Endothelial cell of umbilical vein (primary cell): ENCODE results near the gene TTC4.

ENCODE experiments used
- CTCF ChIP-seq, 2 donors: IDR thresholded peaks; 1 replicate in 1 of 2; 2 replicates in 1 of 2; pipeline ENCODE4 v1.5.1; 2011; ENCODE audit warnings: low read length in 2 of 2, mild to moderate bottlenecking in 2 of 2, moderate library complexity in 2 of 2, control low read depth in 1 of 2, inconsistent platforms in 1 of 2, low read depth in 1 of 2; ENCODE audit not compliant: insufficient read depth in 1 of 2; ENCODE audit errors: extremely low read depth in 1 of 2
- EZH2 ChIP-seq: IDR thresholded peaks from 2 replicates; pipeline ENCODE4 v1.6.1; 2012; ENCODE audit warnings: borderline replicate concordance, low read depth, mild to moderate bottlenecking, moderate library complexity, low read length, inconsistent platforms; ENCODE audit not compliant: severe bottlenecking
- FOS ChIP-seq: IDR thresholded peaks from 2 replicates; pipeline ENCODE4 v1.6.1; 2011; ENCODE audit warnings: mild to moderate bottlenecking, low read length, moderate library complexity, borderline replicate concordance; ENCODE audit not compliant: insufficient read depth
- GATA2 ChIP-seq: IDR thresholded peaks from 2 replicates; pipeline ENCODE4 v1.7.0; 2011; ENCODE audit warnings: low read depth, mild to moderate bottlenecking, moderate library complexity, mixed read lengths, low read length; ENCODE audit not compliant: insufficient read length, insufficient read depth
- JUN ChIP-seq: IDR thresholded peaks from 2 replicates; pipeline ENCODE4 v1.6.1; 2011; ENCODE audit warnings: borderline replicate concordance, low read depth; ENCODE audit not compliant: insufficient read length, insufficient read depth
- MAX ChIP-seq: IDR thresholded peaks from 2 replicates; pipeline ENCODE4 v1.6.1; 2011; ENCODE audit not compliant: insufficient read depth, insufficient read length
- MYC ChIP-seq: IDR thresholded peaks from one replicate; pipeline ENCODE4 v1.6.1; 2011; ENCODE audit warnings: mild to moderate bottlenecking, low read depth, low read length
- POLR2A ChIP-seq: IDR thresholded peaks from 2 replicates; pipeline ENCODE4 v1.6.1; 2012; ENCODE audit warnings: low read depth, mild to moderate bottlenecking, control low read depth, low read length
- POLR2AphosphoS5 ChIP-seq: IDR thresholded peaks from 2 replicates; pipeline ENCODE4 v1.6.1; 2012; ENCODE audit warnings: low read depth, mild to moderate bottlenecking, control low read depth, low read length, moderate library complexity; ENCODE audit not compliant: insufficient read depth

DNA sequence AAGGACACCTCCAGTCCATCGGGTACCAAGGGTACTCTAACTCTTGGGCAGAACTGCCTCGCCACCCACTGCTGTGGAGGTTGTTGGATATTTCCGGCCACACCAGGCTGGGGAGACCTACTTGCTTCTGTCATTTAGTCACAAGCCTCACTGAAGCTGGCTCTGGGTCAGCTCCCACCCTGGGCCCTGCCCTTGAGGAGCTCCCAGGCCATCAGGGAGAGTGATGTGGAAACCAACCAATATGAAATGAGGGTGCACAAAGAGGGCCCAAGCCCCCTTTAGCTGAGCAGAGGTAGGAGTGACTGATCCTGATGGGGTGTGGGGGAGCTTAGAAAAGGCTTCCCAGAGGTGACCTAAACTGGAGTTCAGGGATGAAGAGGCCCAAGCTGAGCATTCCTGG lies 29.0 kb downstream of the TTC4 start:
- TF ChIP-seq CTCF (IDR thresholded peaks at IDR 0.05; ENCODE audit: extremely low read depth in 1 of 2, insufficient read depth in 1 of 2, low read depth in 1 of 2, low read length in 2 of 2) (no peak), POLR2AphosphoS5 (no peak), EZH2 (no peak), POLR2A (no peak), FOS (no peak), MAX (no peak), JUN (no peak), GATA2 (no peak), MYC (no peak)
